Esophagus (tissue), 2 donors: ENCODE data around the gene IAH1. TPM values are rescaled to one million over a fixed set of nuclear protein-coding genes. Genes with fewer than 3 reads are reported as not detected.

Source experiments
- H3K27ac ChIP-seq, 2 donors: one replicate each; pipeline ENCODE4 v1.5.1; 2013; ENCODE audit warnings: low read depth in 2 of 2, mild to moderate bottlenecking in 2 of 2, inconsistent platforms in 1 of 2, low read length in 1 of 2, moderate library complexity in 1 of 2
- H3K27me3 ChIP-seq, 2 donors: one replicate each; pipeline ENCODE4 v1.6.1; 2013; ENCODE audit warnings: low read length in 2 of 2, control low read depth in 1 of 2, mild to moderate bottlenecking in 1 of 2; ENCODE audit not compliant: insufficient read depth in 2 of 2, control insufficient read depth in 1 of 2
- H3K36me3 ChIP-seq, 2 donors: one replicate each; pipeline ENCODE4 v1.6.1; 2013; ENCODE audit warnings: low read length in 1 of 2; ENCODE audit not compliant: control insufficient read depth in 2 of 2, insufficient read depth in 2 of 2
- H3K4me1 ChIP-seq, 2 donors: one replicate each; pipeline ENCODE4 v1.6.1; 2013; ENCODE audit warnings: low read length in 1 of 2; ENCODE audit not compliant: control insufficient read depth in 2 of 2, insufficient read depth in 2 of 2
- H3K4me3 ChIP-seq, 2 donors: one replicate each; pipeline ENCODE4 v1.5.1; 2013; ENCODE audit warnings: low read length in 2 of 2, mild to moderate bottlenecking in 2 of 2, low read depth in 1 of 2, moderate library complexity in 1 of 2
- H3K9me3 ChIP-seq, 2 donors: one replicate each; pipeline ENCODE4 v1.6.1; 2013; ENCODE audit warnings: mild to moderate bottlenecking in 2 of 2, low read depth in 1 of 2, low read length in 1 of 2, moderate library complexity in 1 of 2; ENCODE audit not compliant: control insufficient read depth in 2 of 2, insufficient read depth in 1 of 2
- WGBS, 2 donors: extraction: QIAGEN DNeasy Blood & Tissue Kit; methylation state at CpG; one replicate each; pipeline ENCODE4 v1.1.7; 2013; 5-methylcytosine and 5-hydroxymethylcytosine counted together
- polyA plus RNA-seq, 2 donors: library from polyadenylated mRNA; stranded (reverse); fragments of 200-250 nt; gene quantifications; one replicate each; pipeline ENCODE4 v1.2.3, GENCODE V29; 2013
- donor health status: healthy with polysubstance abuse.
- donor health status: Bipolar disorder and iron deficiency.

Gene IAH1
- polyA plus RNA-seq, 2 donors = 36.2 to 42.2 TPM

GRCh38 chr2:9445089-9445488, 29.3 kb upstream of the IAH1 start:
- H3K9me3 ChIP-seq = no peaks in the 10 kb centered on the region
- H3K27ac ChIP-seq = no peak overlapping the region
- peaks cover 0 to 13% of the 10 kb centered on the region in 2 donors for H3K36me3 ChIP-seq
- no peaks in the 10 kb centered on the region for H3K4me1 ChIP-seq
- no peak overlapping the region for H3K4me3 ChIP-seq
- no peaks in the 10 kb centered on the region for H3K27me3 ChIP-seq
- 83 to 85% methylated on average over 7 of the region's 7 CpGs for WGBS, 2 donors

DNA sequence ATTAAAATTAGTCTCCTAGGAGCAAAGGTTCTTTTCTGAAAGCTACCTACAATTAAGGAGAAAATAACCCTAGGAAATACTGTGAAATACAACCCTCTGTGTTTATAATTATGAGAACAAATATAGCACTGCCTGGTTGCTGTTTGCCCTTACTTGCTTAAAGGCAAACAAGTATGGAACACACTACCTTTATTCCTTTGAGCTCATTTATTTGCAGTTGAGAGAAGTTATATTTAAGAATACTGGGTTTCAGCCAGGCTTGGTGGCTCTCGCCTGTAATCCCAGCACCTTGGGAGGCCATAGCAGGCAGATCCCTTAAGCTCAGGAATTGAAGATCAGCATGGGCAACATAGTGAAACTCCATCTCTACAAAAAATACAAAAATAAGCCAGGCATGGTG, 23.1 kb upstream of the IAH1 start:
- Histone ChIP-seq H3K36me3 (peaks cover 0 to 10% of the 10 kb centered on the region in 2 donors), H3K9me3 (no peaks in the 10 kb centered on the region), H3K27me3 (no peaks in the 10 kb centered on the region), H3K27ac (no peak overlapping the region), H3K4me3 (no peak overlapping the region), H3K4me1 (no peaks in the 10 kb centered on the region)
- WGBS, 2 donors = 93 to 98% methylated on average over 1 of the region's 1 CpG

- H3K36me3 ChIP-seq = peaks cover 3% of the 10 kb centered on the region in 2 donors
- WGBS, 2 donors = 93 to 94% methylated on average over 3 of the region's 3 CpGs
Measured at GRCh38 chr2:9460441-9461017, 13.8 kb upstream of the IAH1 start.

GRCh38 chr2:9461079-9461478, 13.3 kb upstream of the IAH1 start:
- Histone ChIP-seq H3K27me3 (no peaks in the 10 kb centered on the region), H3K4me1 (no peaks in the 10 kb centered on the region), H3K27ac (no peak overlapping the region), H3K36me3 (peaks cover 3 to 4% of the 10 kb centered on the region in 2 donors), H3K4me3 (no peak overlapping the region), H3K9me3 (no peaks in the 10 kb centered on the region)
- 89% methylated on average over 3 of the region's 3 CpGs for WGBS, 2 donors

More at GRCh38 chr2:9460441-9461017, 13.8 kb upstream of the IAH1 start:
- H3K27ac ChIP-seq = no peak overlapping the region
- H3K4me3 ChIP-seq = no peak overlapping the region
- H3K9me3 ChIP-seq = no peaks in the 10 kb centered on the region
- H3K4me1 ChIP-seq = no peaks in the 10 kb centered on the region
- H3K27me3 ChIP-seq = no peaks in the 10 kb centered on the region

- Histone ChIP-seq H3K9me3 (no peaks in the 10 kb centered on the region), H3K27ac (no peak overlapping the region), H3K4me3 (no peak overlapping the region), H3K4me1 (no peaks in the 10 kb centered on the region), H3K27me3 (no peaks in the 10 kb centered on the region), H3K36me3 (peaks cover 3 to 7% of the 10 kb centered on the region in 2 donors)
- 68 to 79% methylated on average over 5 of the region's 5 CpGs for WGBS, 2 donors
Measured at GRCh38 chr2:9462313-9462712, 12.0 kb upstream of the IAH1 start.

DNA sequence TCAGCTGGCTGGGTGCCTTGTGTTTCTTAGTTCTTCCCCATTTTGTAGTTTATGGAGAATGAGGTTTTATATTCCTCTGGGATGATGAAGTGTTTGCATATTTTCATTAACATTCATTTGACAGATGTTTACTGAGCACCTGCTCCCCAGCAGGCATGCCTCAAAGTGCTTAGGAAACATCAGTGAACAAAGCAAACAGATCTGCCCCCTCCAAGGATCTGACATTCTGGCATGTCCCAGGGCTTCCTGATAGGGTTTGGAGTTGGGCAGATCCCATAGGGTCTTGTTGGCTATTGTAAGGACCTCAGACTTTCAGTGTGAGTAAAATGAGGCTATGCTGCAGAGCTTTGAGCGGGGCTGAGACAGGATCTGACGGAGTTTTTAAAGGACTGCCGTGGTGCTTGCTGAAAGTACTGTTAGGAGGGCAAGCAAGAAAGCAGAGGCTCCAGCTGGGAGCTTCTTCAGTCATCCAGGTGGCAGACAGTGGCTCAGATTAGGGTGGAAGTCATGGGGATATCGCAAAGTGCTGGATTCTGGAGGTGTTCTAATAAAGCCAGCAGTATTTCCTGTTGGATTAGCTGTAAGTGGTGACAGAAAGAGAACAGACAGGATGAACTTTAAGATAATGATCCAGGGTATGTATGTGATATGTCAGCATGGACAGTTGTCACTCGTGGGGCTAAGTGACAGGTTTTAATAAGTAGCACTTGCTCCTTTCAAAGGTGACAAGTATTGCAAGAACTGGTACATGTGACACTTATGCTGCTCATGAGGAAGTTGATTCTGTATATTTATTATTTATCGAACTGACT, 11.3 kb upstream of the IAH1 start:
- peak overlapping the region in 1 of 2 donors; percentile 2 for H3K27ac ChIP-seq
- H3K9me3 ChIP-seq = no peaks in the 10 kb centered on the region
- peaks cover 3 to 7% of the 10 kb centered on the region in 2 donors for H3K36me3 ChIP-seq
- H3K4me1 ChIP-seq = peaks cover 0 to 2% of the 10 kb centered on the region in 2 donors
- no peaks in the 10 kb centered on the region for H3K27me3 ChIP-seq
- H3K4me3 ChIP-seq = no peak overlapping the region
- WGBS, 2 donors = 81 to 89% methylated on average over 6 of the region's 6 CpGs

DNA sequence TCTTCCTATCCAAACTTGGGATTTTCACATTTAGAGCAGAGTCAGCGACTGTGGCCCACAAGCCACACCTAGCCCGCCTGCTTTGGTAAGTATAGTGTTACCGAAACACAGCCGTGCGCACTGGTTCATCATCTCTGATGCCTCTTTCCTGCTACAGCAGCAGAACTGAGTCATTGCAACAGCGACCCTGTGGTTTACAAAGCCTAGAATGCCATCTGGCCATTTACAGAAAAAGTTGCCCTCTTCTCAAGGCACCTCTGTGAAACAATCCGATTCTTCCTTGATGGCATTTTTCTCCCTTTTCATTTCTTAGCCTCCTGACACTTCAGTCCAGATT, 10.7 kb upstream of the IAH1 start:
- H3K27ac ChIP-seq = no peak overlapping the region
- no peaks in the 10 kb centered on the region for H3K9me3 ChIP-seq
- peaks cover 0 to 2% of the 10 kb centered on the region in 2 donors for H3K4me1 ChIP-seq
- H3K4me3 ChIP-seq = no peak overlapping the region
- no peaks in the 10 kb centered on the region for H3K27me3 ChIP-seq
- peaks cover 3 to 7% of the 10 kb centered on the region in 2 donors for H3K36me3 ChIP-seq
- WGBS, 2 donors = 65 to 73% methylated on average over 7 of the region's 7 CpGs

GRCh38 chr2:9465170-9465569, 9.2 kb upstream of the IAH1 start:
- Histone ChIP-seq H3K4me3 (no peak overlapping the region), H3K36me3 (peaks cover 3 to 10% of the 10 kb centered on the region in 2 donors), H3K9me3 (no peaks in the 10 kb centered on the region), H3K4me1 (peaks cover 0 to 2% of the 10 kb centered on the region in 2 donors), H3K27me3 (no peaks in the 10 kb centered on the region), H3K27ac (no peak overlapping the region)
- 82 to 91% methylated on average over 7 of the region's 7 CpGs for WGBS, 2 donors

DNA sequence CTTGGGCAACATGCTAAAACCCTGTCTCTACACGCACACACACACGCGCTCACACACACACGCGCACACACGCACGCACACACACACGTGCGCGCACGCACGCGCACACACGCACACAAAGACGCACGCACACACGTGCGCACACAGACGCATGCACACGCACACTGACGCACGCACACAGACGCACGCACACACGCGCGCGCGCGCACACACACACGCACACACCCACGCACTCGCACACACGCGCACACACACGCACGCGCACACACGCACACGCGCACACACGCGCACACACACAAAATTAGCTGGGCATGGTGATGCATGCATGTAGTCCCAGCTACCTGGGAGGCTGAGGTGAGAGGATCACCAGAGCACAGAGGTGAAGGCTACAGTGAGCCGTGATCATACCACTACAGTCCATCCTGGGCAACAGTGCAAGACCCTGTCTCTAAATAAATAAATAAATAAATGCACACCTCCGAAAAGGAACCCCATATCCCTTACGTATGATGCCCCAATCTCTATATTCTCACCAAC, 8.1 kb upstream of the IAH1 start:
- Histone ChIP-seq H3K36me3 (peaks cover 2 to 11% of the 10 kb centered on the region in 2 donors), H3K9me3 (no peaks in the 10 kb centered on the region)
- WGBS, 2 donors = 85 to 95% methylated on average over 44 to 46 of the region's 46 CpGs

More for the DNA sequence above, 8.1 kb upstream of the IAH1 start:
- H3K4me1 ChIP-seq = peaks cover 0 to 2% of the 10 kb centered on the region in 2 donors
- no peak overlapping the region for H3K4me3 ChIP-seq
- no peaks in the 10 kb centered on the region for H3K27me3 ChIP-seq
- H3K27ac ChIP-seq = no peak overlapping the region
